HepG2 (cell line): ENCODE results near the gene ATP6V0D1. TPM values are rescaled to one million over a fixed set of nuclear protein-coding genes. Genes with fewer than 3 reads are reported as not detected.
A peak's percentile ranks its signal among the peaks of the same experiment; 100 is the strongest.

Source experiments
- ATAD3A ChIP-seq: sonication (generic); formaldehyde crosslinking; IDR thresholded peaks from 2 replicates; pipeline ENCODE4 v1.4.0; 2020; ENCODE audit warnings: missing genetic modification reagents
- ATF1 ChIP-seq: IDR thresholded peaks from 2 replicates; pipeline ENCODE4 v1.6.1; 2016; ENCODE audit warnings: mild to moderate bottlenecking, control low read depth
- BRF2 ChIP-seq: sonication (generic); formaldehyde crosslinking; IDR thresholded peaks from 2 replicates; pipeline ENCODE4 v1.8.1; 2022; ENCODE audit warnings: mild to moderate bottlenecking, missing genetic modification reagents
- GTF3A ChIP-seq: sonication (generic); formaldehyde crosslinking; conservative IDR thresholded peaks from 2 replicates; pipeline ENCODE4 v1.4.0; 2020; ENCODE audit warnings: mild to moderate bottlenecking, missing genetic modification reagents
- JUNB ChIP-seq: sonication (generic); formaldehyde crosslinking; IDR thresholded peaks from 2 replicates; pipeline ENCODE4 v1.8.0; 2022; ENCODE audit warnings: missing genetic modification reagents, mild to moderate bottlenecking, borderline replicate concordance
- KMT2B ChIP-seq: IDR thresholded peaks from 2 replicates; pipeline ENCODE4 v1.6.1; 2016; ENCODE audit warnings: missing genetic modification reagents, missing compliant biosample characterization
- MBNL3 ChIP-seq: fragments of 250-450 bp; sonication (Bioruptor Pico); conservative IDR thresholded peaks from 2 replicates; pipeline ENCODE4 v1.8.0; 2022; ENCODE audit warnings: mild to moderate bottlenecking, inconsistent platforms
- NCOR1 ChIP-seq: fragments of 200-600 bp; sonication (generic); IDR thresholded peaks from 2 replicates; pipeline ENCODE4 v1.7.0; 2017; ENCODE audit warnings: antibody characterized with exemption, low read length, borderline replicate concordance
- NFATC3 ChIP-seq: sonication (generic); formaldehyde crosslinking; IDR thresholded peaks from 2 replicates; pipeline ENCODE4 v1.5.1; 2020; ENCODE audit warnings: mild to moderate bottlenecking, missing genetic modification reagents
- NFIC ChIP-seq: IDR thresholded peaks from 2 replicates; pipeline ENCODE4 v1.6.1; 2012; ENCODE audit warnings: mild to moderate bottlenecking, low read length, inconsistent platforms
- NFYC ChIP-seq: IDR thresholded peaks from 2 replicates; pipeline ENCODE4 v1.6.1; 2016; ENCODE audit warnings: missing genetic modification reagents, missing compliant biosample characterization
- REPIN1 ChIP-seq: sonication (generic); formaldehyde crosslinking; IDR thresholded peaks from 2 replicates; pipeline ENCODE4 v1.8.0; 2022; ENCODE audit warnings: missing genetic modification reagents, low read depth, mild to moderate bottlenecking, borderline replicate concordance
- TP53 ChIP-seq: sonication (generic); formaldehyde crosslinking; conservative IDR thresholded peaks from 2 replicates; pipeline ENCODE4 v1.4.0; 2020; ENCODE audit warnings: missing genetic modification reagents
- TRIM24 ChIP-seq: sonication (generic); formaldehyde crosslinking; IDR thresholded peaks from 2 replicates; pipeline ENCODE4 v1.8.0; 2022; ENCODE audit warnings: mild to moderate bottlenecking, missing genetic modification reagents
- ZBTB43 ChIP-seq: sonication (generic); formaldehyde crosslinking; conservative IDR thresholded peaks from 2 replicates; pipeline ENCODE4 v1.4.0; 2020; ENCODE audit warnings: missing genetic modification reagents
- ZC3H13 ChIP-seq: sonication (generic); formaldehyde crosslinking; IDR thresholded peaks from 2 replicates; pipeline ENCODE4 v1.8.1; 2023; ENCODE audit warnings: mild to moderate bottlenecking, missing genetic modification reagents, moderate library complexity
- ZEB1 ChIP-seq: IDR thresholded peaks from 2 replicates; pipeline ENCODE4 v1.6.1; 2012; ENCODE audit warnings: mild to moderate bottlenecking, low read depth, inconsistent platforms; ENCODE audit not compliant: insufficient replicate concordance
- ZNF136 ChIP-seq: sonication (generic); formaldehyde crosslinking; IDR thresholded peaks from 2 replicates; pipeline ENCODE4 v1.8.1; 2022; ENCODE audit warnings: low read depth, mild to moderate bottlenecking, moderate library complexity, missing genetic modification reagents
- ZNF33A ChIP-seq: sonication (generic); formaldehyde crosslinking; IDR thresholded peaks from 2 replicates; pipeline ENCODE4 v1.5.1; 2020; ENCODE audit warnings: missing genetic modification reagents, mild to moderate bottlenecking, moderate library complexity, borderline replicate concordance
- ZNF510 ChIP-seq: sonication (generic); formaldehyde crosslinking; IDR thresholded peaks from 2 replicates; pipeline ENCODE4 v1.4.0; 2020; ENCODE audit warnings: low read depth, mild to moderate bottlenecking, missing genetic modification reagents
- ZNF512 ChIP-seq: sonication (generic); formaldehyde crosslinking; IDR thresholded peaks from 2 replicates; pipeline ENCODE4 v1.4.0; 2020; ENCODE audit warnings: mild to moderate bottlenecking, missing genetic modification reagents
- ZNF547 ChIP-seq: sonication (generic); formaldehyde crosslinking; IDR thresholded peaks from 2 replicates; pipeline ENCODE4 v1.5.1; 2020; ENCODE audit warnings: mild to moderate bottlenecking, missing genetic modification reagents
- ZNF562 ChIP-seq: sonication (generic); formaldehyde crosslinking; IDR thresholded peaks from 2 replicates; pipeline ENCODE4 v1.8.0; 2022; ENCODE audit warnings: missing genetic modification reagents, borderline replicate concordance
- ZNF607 ChIP-seq: sonication (generic); formaldehyde crosslinking; IDR thresholded peaks from 2 replicates; pipeline ENCODE4 v1.5.1; 2020; ENCODE audit warnings: missing genetic modification reagents, mild to moderate bottlenecking, borderline replicate concordance
- ZNF629 ChIP-seq: sonication (generic); formaldehyde crosslinking; conservative IDR thresholded peaks from 2 replicates; pipeline ENCODE4 v1.5.0; 2020; ENCODE audit warnings: missing genetic modification reagents
- ZSCAN25 ChIP-seq: sonication (generic); formaldehyde crosslinking; IDR thresholded peaks from 2 replicates; pipeline ENCODE4 v1.8.0; 2022; ENCODE audit warnings: mild to moderate bottlenecking, missing genetic modification reagents
- polyA plus RNA-seq, 8 experiments: library from polyadenylated mRNA; depleted of rRNA in 3 of 8; stranded (reverse) in 7 of 8; unstranded in 1 of 8; fragments of >200 nt; fragmentation: Illumina TruSeq in 4 of 8; extraction: Trizol in 4 of 8; gene quantifications; 2 replicates each; pipeline versions ENCODE4 v1.2.1 to v1.2.3, GENCODE V29; 2011 to 2016; ENCODE audit warnings: low read depth in 4 of 8, missing spikeins in 1 of 8, mixed read lengths in 1 of 8; ENCODE audit not compliant: insufficient read depth in 1 of 8
- total RNA-seq, 5 experiments: library from RNA; depleted of rRNA; stranded (reverse); fragments of >200 nt; fragmentation: Illumina TruSeq; extraction: Trizol; gene quantifications; 2 replicates each; pipeline ENCODE4 v1.2.3, GENCODE V29; 2016; ENCODE audit warnings: low read depth in 1 of 5
- TF ChIP-seq, protein P1 (sequence below): sonication (generic); formaldehyde crosslinking; IDR thresholded peaks from 2 replicates; pipeline ENCODE4 v1.8.0; 2022; ENCODE audit warnings: low read depth, missing genetic modification reagents

ATP6V0D1 gene
- total and polyA plus RNA-seq, 2 of the 13 experiments (the other 11 are each of a cell fraction or from before 2014, with no cell fraction given): 51.1 to 61.3 TPM

DNA sequence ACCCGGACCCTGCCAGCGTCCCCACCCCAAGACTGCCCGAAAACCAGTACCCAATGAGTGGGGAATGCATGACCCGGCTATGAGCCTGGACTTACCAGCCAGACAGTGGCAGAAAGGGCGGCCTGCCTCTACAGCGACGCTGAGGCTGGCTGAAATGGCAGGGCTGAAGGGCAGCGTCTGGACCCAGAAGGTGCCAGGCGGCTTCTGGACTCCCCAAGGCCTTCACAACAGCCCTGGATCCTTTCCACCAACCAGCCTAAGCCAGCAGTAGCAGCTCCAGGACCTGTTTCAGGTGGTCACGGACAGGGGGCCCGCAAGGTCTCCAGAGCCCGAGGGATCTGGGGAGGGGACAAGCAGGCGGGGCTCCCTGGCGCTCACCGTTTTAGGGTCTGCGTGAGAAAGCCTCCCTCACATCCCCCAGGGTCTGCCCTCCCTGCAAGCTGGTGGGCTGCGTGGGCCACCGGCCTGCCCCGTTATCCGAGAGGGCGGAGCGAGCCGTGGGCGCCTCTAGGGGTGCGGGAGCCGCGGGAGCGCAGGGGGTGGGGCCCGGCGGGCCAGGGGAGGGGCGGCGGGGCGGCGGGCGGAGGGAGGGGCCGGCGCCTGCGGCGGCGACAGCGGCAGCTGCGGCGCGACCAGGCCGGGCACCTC, 47.4 kb upstream of the ATP6V0D1 start, which contains the start of gene RIPOR1 (continued):
- TF ChIP-seq ZNF547 (CRISPR knock-in tag) (no peak; the same call in 1 of the 2 replicates), ZBTB43 (CRISPR knock-in tag) (no peak), ATF1 (CRISPR knock-in tag) (no peak), ZNF512 (CRISPR knock-in tag) (no peak), TP53 (CRISPR knock-in tag) (no peak), ZNF510 (CRISPR knock-in tag) (no peak), ZNF33A (no peak), ATAD3A (CRISPR knock-in tag) (0 out of 2 replicates have a peak, but pooled peaks have one; percentile 51), ZSCAN25 (CRISPR knock-in tag) (no peak), NFATC3 (CRISPR knock-in tag) (no peak), KMT2B (no peak), ZNF607 (CRISPR knock-in tag) (peak; percentile 12; the same call in 1 of the 2 replicates), ZC3H13 (CRISPR knock-in tag) (no peak), MBNL3 (CRISPR knock-in tag) (no peak), BRF2 (no peak), GTF3A (CRISPR knock-in tag) (no peak), JUNB (CRISPR knock-in tag) (no peak), NFIC (no peak), NFYC (0 out of 2 replicates have a peak, but pooled peaks have one; percentile 5), ZEB1 (peak; percentile 54), NCOR1 (no peak), TRIM24 (CRISPR knock-in tag) (no peak), REPIN1 (CRISPR knock-in tag) (no peak), ZNF629 (CRISPR knock-in tag) (no peak), ZNF136 (CRISPR knock-in tag) (no peak), ZNF562 (CRISPR knock-in tag) (no peak)
- TF ChIP-seq, protein P1, sequence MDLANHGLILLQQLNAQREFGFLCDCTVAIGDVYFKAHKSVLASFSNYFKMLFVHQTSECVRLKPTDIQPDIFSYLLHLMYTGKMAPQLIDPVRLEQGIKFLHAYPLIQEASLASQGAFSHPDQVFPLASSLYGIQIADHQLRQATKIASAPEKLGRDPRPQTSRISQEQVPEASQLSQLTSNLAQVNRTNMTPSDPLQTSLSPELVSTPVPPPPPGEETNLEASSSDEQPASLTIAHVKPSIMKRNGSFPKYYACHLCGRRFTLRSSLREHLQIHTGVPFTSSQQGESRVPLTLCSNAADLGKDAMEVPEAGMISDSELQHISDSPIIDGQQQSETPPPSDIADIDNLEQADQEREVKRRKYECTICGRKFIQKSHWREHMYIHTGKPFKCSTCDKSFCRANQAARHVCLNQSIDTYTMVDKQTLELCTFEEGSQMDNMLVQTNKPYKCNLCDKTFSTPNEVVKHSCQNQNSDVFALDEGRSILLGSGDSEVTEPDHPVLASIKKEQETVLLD (CRISPR knock-in tag): peak; percentile 75; the same call in 1 of the 2 replicates
